ENCODE data around the gene TMEM81. TPM values are rescaled to one million over a fixed set of nuclear protein-coding genes. Genes with fewer than 3 reads are reported as not detected.

Gene TMEM81
- total RNA-seq, 1 experiment from 2014 or later = 6.0 TPM

GRCh38 chr1:205077158-205077933 is 6.9 kb downstream of the TMEM81 start:
- DNase-seq (ENCODE audit: extremely low read depth, low read depth) = no peak

DNA sequence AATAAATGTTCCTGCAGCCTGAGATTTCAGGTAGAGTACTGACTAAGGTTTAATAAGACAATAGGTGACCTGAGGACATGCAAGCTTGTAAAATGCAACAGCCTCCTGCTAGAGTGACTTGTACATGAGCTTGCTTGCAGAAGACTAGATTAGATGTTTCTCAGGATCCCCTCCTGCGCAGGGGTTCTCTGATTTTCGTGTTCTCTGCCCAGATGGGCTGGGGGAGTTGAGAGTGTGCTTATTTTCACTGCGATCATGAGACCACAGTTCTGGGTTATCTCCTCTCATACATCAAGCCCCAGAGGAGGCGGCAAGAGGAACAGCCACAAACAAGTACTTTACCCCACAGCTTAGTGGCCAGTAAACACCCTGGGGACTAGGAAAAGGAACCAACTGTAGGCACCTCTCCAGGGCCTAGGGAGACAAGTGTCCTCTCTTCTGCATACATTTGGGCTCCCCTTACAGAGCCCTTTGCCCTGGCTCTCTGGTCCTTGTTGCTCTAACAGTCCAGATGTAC is 8.0 kb downstream of the TMEM81 start:
- no peak for DNase-seq (ENCODE audit: extremely low read depth, low read depth)

DNA sequence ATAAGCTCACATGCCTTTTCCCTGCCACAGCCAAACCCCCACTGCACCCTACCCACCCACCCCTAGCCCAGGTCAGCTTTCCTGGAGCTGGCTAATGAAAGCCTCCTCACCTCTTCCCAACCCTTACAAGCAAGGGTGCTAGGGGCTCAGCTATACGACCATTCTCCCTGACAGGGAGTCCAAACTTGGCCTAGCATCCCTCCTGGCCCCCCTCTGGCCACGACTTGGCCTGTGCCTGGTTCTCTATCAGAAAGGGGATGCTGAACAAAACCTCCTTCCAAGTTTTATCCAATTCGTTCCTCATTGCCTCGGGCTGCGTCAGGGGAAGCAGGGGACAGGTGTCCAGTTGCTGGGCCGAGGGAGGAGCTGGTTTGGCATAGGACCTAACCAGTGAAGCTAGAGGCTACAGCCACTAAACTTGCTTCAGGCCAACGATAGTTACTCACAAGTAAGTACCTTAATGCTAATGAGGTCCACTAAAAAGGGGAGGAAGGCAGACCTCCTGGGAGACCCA is 8.6 kb downstream of the TMEM81 start:
- no peak for DNase-seq (ENCODE audit: extremely low read depth, low read depth)

DNA sequence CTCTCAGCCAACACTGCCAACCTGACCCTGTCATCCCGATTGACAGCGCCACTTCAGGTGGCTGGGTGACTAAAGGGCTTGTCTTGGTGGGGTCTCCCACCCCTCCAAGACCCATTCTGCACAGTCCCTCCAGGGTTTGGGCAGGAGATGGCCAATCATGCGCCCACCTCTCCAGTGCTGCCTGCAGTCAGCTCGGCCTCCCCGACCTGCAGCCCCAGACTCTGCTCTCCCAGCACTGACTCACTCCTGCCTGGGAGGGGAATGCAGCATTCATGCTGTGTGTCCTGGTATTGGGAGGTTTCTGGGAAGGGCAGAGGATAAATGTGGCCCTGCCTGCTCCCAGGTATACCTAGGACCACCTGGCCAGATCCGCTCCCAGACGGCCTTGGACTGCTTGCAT is 9.7 kb downstream of the TMEM81 start:
- DNase-seq (ENCODE audit: extremely low read depth, low read depth) = no peak

DNA sequence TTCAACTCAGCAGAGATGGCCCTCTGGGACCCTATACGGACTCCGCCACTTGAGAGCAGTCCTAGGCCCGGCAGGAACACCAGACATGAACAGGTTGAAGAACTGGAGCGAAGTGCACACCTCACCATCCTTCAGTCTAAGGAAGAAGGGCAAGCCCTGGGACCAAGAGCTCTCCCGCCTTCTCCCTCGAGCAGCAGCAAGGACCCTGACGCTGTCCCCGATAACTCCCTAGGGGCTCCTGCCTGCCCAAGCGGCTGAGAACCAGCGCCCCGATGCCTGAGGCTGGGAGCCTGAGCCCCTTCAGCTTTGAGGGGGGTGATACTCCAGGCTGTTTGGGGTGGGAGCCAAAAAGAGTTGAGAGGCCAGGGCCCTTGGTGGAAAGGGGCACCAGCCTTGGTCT is 10.2 kb downstream of the TMEM81 start:
- no peak for DNase-seq (ENCODE audit: extremely low read depth, low read depth)

- no peak for DNase-seq (ENCODE audit: extremely low read depth, low read depth)
These were observed 10.7 kb downstream of the TMEM81 start for GRCh38 chr1:205073511-205073910.

GRCh38 chr1:205072881-205073280 is 11.4 kb downstream of the TMEM81 start:
- no peak for DNase-seq (ENCODE audit: extremely low read depth, low read depth)

GRCh38 chr1:205072286-205072685 is 12.0 kb downstream of the TMEM81 start:
- DNase-seq (ENCODE audit: extremely low read depth, low read depth) = no peak

DNA sequence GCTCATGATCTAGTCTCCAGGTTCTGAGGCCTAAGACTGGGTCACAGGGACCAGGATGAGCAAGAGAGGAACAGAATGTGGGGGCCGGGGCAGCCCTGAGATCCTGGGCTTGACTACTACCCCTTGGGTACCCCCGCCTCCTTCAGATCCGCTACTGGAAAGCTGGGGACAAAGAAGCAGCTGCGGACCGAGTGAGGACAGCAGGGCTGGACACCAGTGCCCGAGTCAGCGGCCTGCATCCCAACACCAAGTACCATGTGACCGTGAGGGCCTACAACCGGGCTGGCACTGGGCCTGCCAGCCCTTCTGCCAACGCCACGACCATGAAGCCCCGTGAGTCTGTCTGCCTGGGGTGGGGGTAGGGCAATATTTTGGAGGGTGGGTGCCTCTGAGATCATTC is 12.5 kb downstream of the TMEM81 start:
- no peak for DNase-seq (ENCODE audit: extremely low read depth, low read depth)

DNA sequence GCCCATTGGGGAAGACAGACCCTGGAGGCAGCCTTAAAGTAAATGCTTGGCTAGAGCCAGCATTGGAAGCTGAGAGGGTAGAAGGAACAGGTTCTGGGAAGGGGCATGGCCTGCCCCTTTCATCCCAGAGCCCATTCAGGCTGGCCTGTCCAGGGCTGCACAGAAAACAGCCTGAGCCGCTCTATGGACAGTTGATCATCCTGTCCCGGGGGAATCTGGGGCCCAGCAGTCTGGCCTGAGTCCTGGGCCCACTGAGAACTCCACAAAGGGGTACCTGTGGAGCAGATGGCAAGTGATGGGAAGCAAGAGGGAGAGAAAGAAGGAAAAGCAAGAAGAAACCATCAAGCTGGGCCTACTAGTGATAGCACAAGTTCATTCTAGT is 13.2 kb downstream of the TMEM81 start:
- no peak for DNase-seq (ENCODE audit: extremely low read depth, low read depth)

- no peak for DNase-seq (ENCODE audit: extremely low read depth, low read depth)
These were observed 14.7 kb downstream of the TMEM81 start for GRCh38 chr1:205069371-205070125.

DNA sequence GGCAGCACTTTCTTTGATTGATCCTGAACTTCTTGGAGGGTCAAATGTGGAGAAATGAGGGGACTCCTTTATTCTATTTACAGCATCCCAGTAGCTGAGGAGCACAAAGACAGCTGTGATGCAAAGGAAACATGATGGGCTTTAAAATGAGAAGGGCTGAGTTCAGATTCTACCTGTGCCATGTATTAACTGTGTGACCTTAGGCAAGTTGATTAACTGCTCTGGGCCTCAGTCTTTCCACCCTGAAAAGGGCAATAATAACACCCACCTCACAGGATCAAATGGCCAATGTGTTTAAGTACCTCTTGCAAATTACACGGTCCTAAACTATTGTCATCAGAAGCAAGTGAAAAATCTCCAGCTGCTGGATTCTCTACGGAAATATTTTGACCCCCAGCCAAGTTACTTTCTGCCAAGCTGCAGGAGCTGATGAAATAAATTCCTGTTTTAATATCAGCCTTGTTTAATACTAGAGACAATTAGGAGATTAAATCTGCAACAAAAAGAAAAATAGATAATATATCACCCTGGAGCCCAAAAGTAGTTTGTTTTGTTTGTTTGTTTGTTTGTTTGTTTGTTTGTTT is 15.7 kb downstream of the TMEM81 start:
- DNase-seq (ENCODE audit: extremely low read depth, low read depth) = no peak

- DNase-seq (ENCODE audit: extremely low read depth, low read depth) = no peak
These were observed 16.3 kb downstream of the TMEM81 start for GRCh38 chr1:205068001-205068400.

- no peak for DNase-seq (ENCODE audit: extremely low read depth, low read depth)
These were observed 17.2 kb downstream of the TMEM81 start for GRCh38 chr1:205067031-205067430.

DNA sequence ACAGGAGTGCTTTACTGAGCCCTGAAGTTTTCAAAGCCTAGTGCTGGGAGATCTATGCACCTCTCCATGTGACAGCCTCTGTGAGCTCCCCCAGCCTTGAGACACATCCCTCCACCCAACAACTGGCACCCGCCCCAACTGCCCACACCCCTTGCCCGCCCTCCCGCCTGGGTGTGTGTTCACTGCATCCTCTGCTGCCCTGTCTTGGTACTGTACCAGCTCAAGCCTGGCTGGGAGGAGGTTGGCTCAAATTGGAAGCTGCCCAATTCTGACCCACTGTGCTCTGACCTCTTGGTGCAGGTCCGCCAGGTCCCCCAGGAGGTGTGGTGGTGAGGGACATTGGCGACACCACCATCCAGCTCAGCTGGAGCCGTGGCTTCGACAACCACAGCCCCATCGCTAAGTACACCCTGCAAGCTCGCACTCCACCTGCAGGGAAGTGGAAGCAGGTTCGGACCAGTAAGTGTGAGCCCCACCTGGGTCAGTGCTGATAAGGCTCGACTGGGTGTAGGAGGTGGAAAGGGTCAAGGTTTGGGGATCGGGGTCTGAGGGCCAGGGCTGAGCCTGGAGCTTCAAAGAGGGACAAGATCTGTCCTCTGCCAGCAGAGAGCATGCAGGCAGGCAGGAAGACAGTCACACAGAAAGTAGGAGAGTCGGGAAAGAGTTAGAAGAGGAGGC is 18.0 kb downstream of the TMEM81 start:
- peak; percentile 9 for DNase-seq (ENCODE audit: extremely low read depth, low read depth)

DNA sequence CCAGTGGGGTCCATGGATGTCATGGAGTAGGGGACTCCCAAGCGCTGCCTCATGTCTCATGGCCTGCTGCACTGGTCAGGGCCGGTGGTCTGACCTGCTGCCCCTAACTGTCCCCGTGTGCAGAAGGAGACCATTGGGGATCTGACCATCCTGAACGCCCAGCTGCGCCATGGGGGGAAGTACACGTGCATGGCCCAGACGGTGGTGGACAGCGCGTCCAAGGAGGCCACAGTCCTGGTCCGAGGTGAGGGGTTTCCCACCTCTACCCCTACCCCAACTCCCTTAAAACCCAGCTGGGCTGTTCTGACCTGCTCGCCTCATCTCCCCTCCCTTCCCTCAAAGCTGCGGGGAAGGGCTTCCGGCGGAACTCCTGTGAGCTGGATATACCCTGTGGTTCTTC is 18.6 kb downstream of the TMEM81 start:
- no peak for DNase-seq (ENCODE audit: extremely low read depth, low read depth)

GRCh38 chr1:205064741-205065316 is 19.4 kb downstream of the TMEM81 start:
- no peak for DNase-seq (ENCODE audit: extremely low read depth, low read depth)

- no peak for DNase-seq (ENCODE audit: extremely low read depth, low read depth)
These were observed 20.0 kb downstream of the TMEM81 start for GRCh38 chr1:205064301-205064700.

DNA sequence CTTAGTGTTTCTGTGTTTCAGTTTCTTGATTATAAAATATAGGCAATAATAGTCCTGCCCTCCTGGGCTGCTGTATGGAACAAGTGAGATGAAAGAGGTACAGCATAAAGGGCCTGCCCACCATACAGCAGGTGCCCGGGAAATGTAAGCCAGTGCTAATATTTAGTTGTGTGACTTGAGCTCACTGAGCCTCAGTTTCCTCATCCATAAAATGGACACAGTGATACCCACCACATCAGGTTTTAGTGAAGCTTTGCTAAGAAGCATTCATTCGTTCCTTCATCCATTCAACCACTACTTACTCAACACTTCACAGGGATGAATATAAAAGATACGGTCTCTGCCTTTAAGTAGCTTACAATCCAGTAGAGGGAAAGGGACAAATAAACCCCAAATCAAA is 21.4 kb downstream of the TMEM81 start:
- no peak for DNase-seq (ENCODE audit: extremely low read depth, low read depth)

DNA sequence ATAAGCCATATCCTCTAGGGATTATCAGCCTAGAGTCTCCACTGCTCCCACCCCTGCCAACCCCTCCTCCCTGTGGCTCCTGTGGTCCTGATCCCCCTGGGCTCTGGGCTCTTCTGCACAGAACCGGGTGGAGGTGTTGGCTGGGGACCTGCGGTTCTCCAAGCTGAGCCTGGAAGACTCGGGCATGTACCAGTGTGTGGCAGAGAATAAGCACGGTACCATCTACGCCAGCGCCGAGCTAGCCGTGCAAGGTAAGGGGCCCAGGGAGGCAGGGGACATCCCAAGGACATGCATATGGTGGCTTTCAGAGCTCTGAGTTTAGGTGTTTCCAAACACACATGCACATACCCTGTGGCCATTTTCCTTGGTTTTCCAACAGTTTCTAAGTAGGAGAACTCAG is 21.9 kb downstream of the TMEM81 start:
- no peak for DNase-seq (ENCODE audit: extremely low read depth, low read depth)
